Trophoblast cell (in vitro differentiated cells and primary cell): ENCODE results near the gene ADGRG2.

Experiments
- DNase-seq, 2 donors: peaks; one replicate each; pipeline ENCODE4 v3.0.0-alpha.2; 2016
- H2AFZ ChIP-seq: 2 replicates; pipeline ENCODE4 v1.6.1; 2013; ENCODE audit warnings: low read length, moderate library complexity, mild to moderate bottlenecking; ENCODE audit not compliant: insufficient read depth, poor library complexity
- H2AK5ac ChIP-seq: 2 replicates; pipeline ENCODE4 v1.6.1; 2013; ENCODE audit warnings: mild to moderate bottlenecking, low read length
- H2BK120ac ChIP-seq: 2 replicates; pipeline ENCODE4 v1.6.1; 2013; ENCODE audit warnings: low read length, mild to moderate bottlenecking, moderate library complexity; ENCODE audit not compliant: insufficient read depth, poor library complexity
- H2BK12ac ChIP-seq: 2 replicates; pipeline ENCODE4 v1.6.1; 2013; ENCODE audit warnings: mild to moderate bottlenecking, low read length, moderate library complexity
- H2BK5ac ChIP-seq: 2 replicates; pipeline ENCODE4 v1.6.1; 2013; ENCODE audit warnings: low read length, low read depth, moderate library complexity, mild to moderate bottlenecking; ENCODE audit not compliant: poor library complexity
- H3K14ac ChIP-seq: 2 replicates; pipeline ENCODE4 v1.6.1; 2013; ENCODE audit warnings: mild to moderate bottlenecking, low read length
- H3K18ac ChIP-seq: 2 replicates; pipeline ENCODE4 v1.6.1; 2013; ENCODE audit warnings: mild to moderate bottlenecking, low read length
- H3K23ac ChIP-seq: 2 replicates; pipeline ENCODE4 v1.6.1; 2013; ENCODE audit warnings: low read length
- H3K27ac ChIP-seq: 2 replicates; pipeline ENCODE4 v1.5.1; 2013; ENCODE audit warnings: low read depth, mild to moderate bottlenecking, inconsistent platforms, low read length, moderate library complexity
- H3K27me3 ChIP-seq: 2 replicates; pipeline ENCODE4 v1.6.1; 2013; ENCODE audit warnings: inconsistent platforms, mild to moderate bottlenecking, low read length, moderate library complexity; ENCODE audit not compliant: insufficient read depth
- H3K36me3 ChIP-seq, 2 experiments: 1 replicate in 1 of 2; 2 replicates in 1 of 2; pipeline ENCODE4 v1.6.1; 2013; ENCODE audit warnings: low read length in 2 of 2, mild to moderate bottlenecking in 2 of 2, moderate library complexity in 1 of 2; ENCODE audit not compliant: insufficient read depth in 2 of 2, control insufficient read depth in 1 of 2
- H3K4ac ChIP-seq: 2 replicates; pipeline ENCODE4 v1.6.1; 2013; ENCODE audit warnings: low read depth, mild to moderate bottlenecking, low read length, moderate library complexity
- H3K4me1 ChIP-seq, 2 experiments: 1 replicate in 1 of 2; 2 replicates in 1 of 2; pipeline ENCODE4 v1.6.1; 2013; ENCODE audit warnings: low read length in 2 of 2, mild to moderate bottlenecking in 2 of 2, moderate library complexity in 1 of 2; ENCODE audit not compliant: insufficient read depth in 2 of 2, control insufficient read depth in 1 of 2
- H3K4me2 ChIP-seq: 2 replicates; pipeline ENCODE4 v1.6.1; 2013; ENCODE audit warnings: inconsistent platforms, mild to moderate bottlenecking, low read length, moderate library complexity
- H3K4me3 ChIP-seq: 2 replicates; pipeline ENCODE4 v1.5.1; 2013; ENCODE audit warnings: mild to moderate bottlenecking, low read depth, low read length, inconsistent platforms
- H3K79me1 ChIP-seq: one replicate; pipeline ENCODE4 v1.6.1; 2013; ENCODE audit warnings: low read length
- H3K79me2 ChIP-seq: 2 replicates; pipeline ENCODE4 v1.6.1; 2013; ENCODE audit warnings: low read length, mild to moderate bottlenecking; ENCODE audit not compliant: control insufficient read depth, insufficient read depth, poor library complexity
- H3K9ac ChIP-seq: 2 replicates; pipeline ENCODE4 v1.6.1; 2013; ENCODE audit warnings: mild to moderate bottlenecking, low read length
- H3K9me3 ChIP-seq: 2 replicates; pipeline ENCODE4 v1.6.1; 2013; ENCODE audit warnings: low read depth, mild to moderate bottlenecking, control low read depth, inconsistent platforms, low read length; ENCODE audit not compliant: insufficient read depth
- H4K12ac ChIP-seq: 2 replicates; pipeline ENCODE4 v1.6.1; 2013; ENCODE audit warnings: low read depth, mild to moderate bottlenecking, low read length, moderate library complexity
- H4K8ac ChIP-seq: 2 replicates; pipeline ENCODE4 v1.6.1; 2013; ENCODE audit warnings: low read depth, mild to moderate bottlenecking, low read length, moderate library complexity
- H4K91ac ChIP-seq: one replicate; pipeline ENCODE4 v1.6.1; 2013; ENCODE audit warnings: low read depth, mild to moderate bottlenecking, low read length, moderate library complexity
- WGBS: extraction: QIAGEN DNeasy Blood & Tissue Kit; methylation state at CpG from one replicate; pipeline ENCODE4 v1.1.7; 2013; ENCODE audit warnings: missing lambda C conversion rate; ENCODE audit not compliant: insufficient read length, insufficient coverage; ENCODE audit errors: extremely low coverage; 5-methylcytosine and 5-hydroxymethylcytosine counted together

ADGRG2 gene

GRCh38 chrX:19049110-19049509 is 73.2 kb downstream of the ADGRG2 start:
- H3K36me3 ChIP-seq: no peaks in the 10 kb centered on the region
- H2AFZ ChIP-seq: no peak overlapping the region
- H3K23ac ChIP-seq: no peak overlapping the region
- H3K14ac ChIP-seq: no peak overlapping the region
- H2BK5ac ChIP-seq: no peak overlapping the region
- H3K27ac ChIP-seq: no peak overlapping the region
- no peak overlapping the region for H4K12ac ChIP-seq
- no peak overlapping the region for H3K4me2 ChIP-seq
- peaks cover 2% of the 10 kb centered on the region for H3K79me1 ChIP-seq
- no peak overlapping the region for H2BK120ac ChIP-seq
- H2BK12ac ChIP-seq: no peak overlapping the region
- no peak overlapping the region for H4K91ac ChIP-seq
- H3K4me1 ChIP-seq: peaks cover 0 to 2% of the 10 kb centered on the region in 2 experiments
- WGBS: no CpG with 5 or more reads among the region's 5 CpGs
- DNase-seq: no peak
- no peak overlapping the region for H4K8ac ChIP-seq
- H2AK5ac ChIP-seq: no peak overlapping the region
- no peak overlapping the region for H3K9ac ChIP-seq
- H3K27me3 ChIP-seq: no peaks in the 10 kb centered on the region
- no peak overlapping the region for H3K4me3 ChIP-seq
- H3K4ac ChIP-seq: no peak overlapping the region
- no peaks in the 10 kb centered on the region for H3K9me3 ChIP-seq
- no peaks in the 10 kb centered on the region for H3K79me2 ChIP-seq
- H3K18ac ChIP-seq: no peak overlapping the region

- Histone ChIP-seq H4K12ac (no peak overlapping the region), H3K4me2 (no peak overlapping the region), H3K79me2 (no peaks in the 10 kb centered on the region), H3K27ac (peak overlapping the region; percentile 37), H2AK5ac (no peak overlapping the region), H3K4ac (no peak overlapping the region), H3K18ac (no peak overlapping the region), H2BK5ac (no peak overlapping the region), H3K9me3 (no peaks in the 10 kb centered on the region), H2AFZ (no peak overlapping the region), H2BK120ac (no peak overlapping the region), H3K79me1 (peaks cover 2% of the 10 kb centered on the region), H2BK12ac (no peak overlapping the region), H3K4me3 (no peak overlapping the region), H3K4me1 (peaks cover 0 to 2% of the 10 kb centered on the region in 2 experiments), H3K27me3 (no peaks in the 10 kb centered on the region), H3K14ac (no peak overlapping the region), H4K8ac (no peak overlapping the region), H3K23ac (no peak overlapping the region), H3K9ac (no peak overlapping the region), H4K91ac (no peak overlapping the region), H3K36me3 (no peaks in the 10 kb centered on the region)
- peak in 1 of 2 donors; percentile 61 for DNase-seq
- no CpG with 5 or more reads among the region's 8 CpGs for WGBS
Observed at GRCh38 chrX:19046343-19047215, 75.7 kb downstream of the ADGRG2 start.

GRCh38 chrX:19040373-19040772 is 81.9 kb downstream of the ADGRG2 start:
- Histone ChIP-seq H3K4me3 (no peak overlapping the region), H4K12ac (no peak overlapping the region), H4K8ac (no peak overlapping the region), H2AFZ (no peak overlapping the region), H3K79me1 (no peaks in the 10 kb centered on the region), H2BK5ac (no peak overlapping the region), H3K4me1 (no peaks in the 10 kb centered on the region), H2BK120ac (no peak overlapping the region), H3K23ac (no peak overlapping the region), H3K36me3 (no peaks in the 10 kb centered on the region), H3K14ac (no peak overlapping the region), H3K79me2 (no peaks in the 10 kb centered on the region), H2AK5ac (no peak overlapping the region), H3K18ac (no peak overlapping the region), H3K9ac (no peak overlapping the region), H3K9me3 (no peaks in the 10 kb centered on the region), H3K27me3 (no peaks in the 10 kb centered on the region), H3K4me2 (no peak overlapping the region), H2BK12ac (no peak overlapping the region), H3K4ac (no peak overlapping the region), H3K27ac (no peak overlapping the region), H4K91ac (no peak overlapping the region)
- DNase-seq: no peak
- WGBS: no CpG with 5 or more reads among the region's 3 CpGs

GRCh38 chrX:19034025-19034424 is 88.2 kb downstream of the ADGRG2 start:
- Histone ChIP-seq H3K4me3 (no peak overlapping the region), H3K9me3 (no peaks in the 10 kb centered on the region), H3K18ac (no peak overlapping the region), H3K79me1 (no peaks in the 10 kb centered on the region), H4K8ac (no peak overlapping the region), H2BK120ac (no peak overlapping the region), H3K23ac (no peak overlapping the region), H3K4ac (no peak overlapping the region), H4K91ac (no peak overlapping the region), H3K4me1 (no peaks in the 10 kb centered on the region), H3K14ac (no peak overlapping the region), H3K27ac (no peak overlapping the region), H2BK5ac (no peak overlapping the region), H3K9ac (no peak overlapping the region), H3K79me2 (no peaks in the 10 kb centered on the region), H3K36me3 (no peaks in the 10 kb centered on the region), H2AK5ac (no peak overlapping the region), H3K4me2 (no peak overlapping the region), H2AFZ (no peak overlapping the region), H2BK12ac (no peak overlapping the region), H3K27me3 (no peaks in the 10 kb centered on the region), H4K12ac (no peak overlapping the region)
- no CpG with 5 or more reads among the region's 6 CpGs for WGBS
- no peak for DNase-seq
